GM12878 (cell line): ENCODE measurements around the gene SLC23A2. TPM values are rescaled to one million over a fixed set of nuclear protein-coding genes. Genes with fewer than 3 reads are reported as not detected.

Experiments
- ESRRA ChIP-seq: IDR thresholded peaks from 2 replicates; pipeline ENCODE4 v1.6.1; 2012; ENCODE audit warnings: mild to moderate bottlenecking, low read length, improper control_type of control experiment
- GATAD2B ChIP-seq: fragments of 450-650 bp; conservative IDR thresholded peaks from 2 replicates; pipeline ENCODE4 v1.6.1; 2017; ENCODE audit warnings: low read depth, mild to moderate bottlenecking, moderate library complexity
- MYC ChIP-seq: IDR thresholded peaks from 2 replicates; pipeline ENCODE4 v1.6.1; 2011; ENCODE audit warnings: mild to moderate bottlenecking, low read length, moderate library complexity, inconsistent platforms; ENCODE audit not compliant: insufficient read depth, insufficient replicate concordance, insufficient read length, severe bottlenecking
- SIN3A ChIP-seq: IDR thresholded peaks from 2 replicates; pipeline ENCODE4 v1.6.1; 2012; ENCODE audit warnings: low read depth, low read length, improper control_type of control experiment
- SIX5 ChIP-seq: IDR thresholded peaks from 2 replicates; pipeline ENCODE4 v1.6.1; 2011; ENCODE audit warnings: mild to moderate bottlenecking, low read depth, low read length, moderate library complexity; ENCODE audit not compliant: severe bottlenecking
- TARDBP ChIP-seq: IDR thresholded peaks from 2 replicates; pipeline ENCODE4 v1.6.1; 2016; ENCODE audit warnings: borderline replicate concordance
- polyA plus RNA-seq, 11 experiments: library from polyadenylated mRNA; depleted of rRNA in 4 of 11; unstranded in 6 of 11; stranded (reverse) in 5 of 11; fragments of >200 nt; fragmentation: Nextera tagmentation in 4 of 11; fragmentation: Illumina TruSeq in 1 of 11; extraction: Ambion mirVana in 4 of 11; extraction: Trizol in 1 of 11; gene quantifications; 1 replicate in 1 of 11; 2 replicates in 10 of 11; pipeline versions ENCODE4 v1.2.1 to v1.2.3, GENCODE V29; 2011 to 2016; ENCODE audit warnings: inconsistent platforms in 2 of 11, missing spikeins in 2 of 11, low read depth in 1 of 11
- total RNA-seq, 4 experiments: library from RNA; depleted of rRNA in 3 of 4; stranded (reverse); fragments of >200 nt in 3 of 4; fragmentation: Illumina TruSeq in 1 of 4; extraction: Trizol in 1 of 4; gene quantifications; 2 replicates each; pipeline versions ENCODE4 v1.2.1 to v1.2.3, GENCODE V29; 2013 to 2021
- TF ChIP-seq, protein P1 (sequence below): fragments of 450-650 bp; IDR thresholded peaks from 2 replicates; pipeline ENCODE4 v1.6.1; 2017; ENCODE audit warnings: antibody characterized with exemption, mild to moderate bottlenecking, moderate library complexity
- TF ChIP-seq, protein P2 (sequence below): fragments of 450-650 bp; IDR thresholded peaks from 2 replicates; pipeline ENCODE4 v1.6.1; 2017; ENCODE audit warnings: low read depth, mild to moderate bottlenecking, moderate library complexity
- TF ChIP-seq, protein P3 (sequence below): IDR thresholded peaks from 2 replicates; pipeline ENCODE4 v1.6.1; 2012; ENCODE audit warnings: improper control_type of control experiment, low read depth, low read length; ENCODE audit not compliant: insufficient replicate concordance

SLC23A2 gene
- total and polyA plus RNA-seq, 10 of the 15 experiments (the other 5 are each of a cell fraction or from before 2014, with no cell fraction given), result 4.4 to 56.1 (median 35.5) TPM

DNA sequence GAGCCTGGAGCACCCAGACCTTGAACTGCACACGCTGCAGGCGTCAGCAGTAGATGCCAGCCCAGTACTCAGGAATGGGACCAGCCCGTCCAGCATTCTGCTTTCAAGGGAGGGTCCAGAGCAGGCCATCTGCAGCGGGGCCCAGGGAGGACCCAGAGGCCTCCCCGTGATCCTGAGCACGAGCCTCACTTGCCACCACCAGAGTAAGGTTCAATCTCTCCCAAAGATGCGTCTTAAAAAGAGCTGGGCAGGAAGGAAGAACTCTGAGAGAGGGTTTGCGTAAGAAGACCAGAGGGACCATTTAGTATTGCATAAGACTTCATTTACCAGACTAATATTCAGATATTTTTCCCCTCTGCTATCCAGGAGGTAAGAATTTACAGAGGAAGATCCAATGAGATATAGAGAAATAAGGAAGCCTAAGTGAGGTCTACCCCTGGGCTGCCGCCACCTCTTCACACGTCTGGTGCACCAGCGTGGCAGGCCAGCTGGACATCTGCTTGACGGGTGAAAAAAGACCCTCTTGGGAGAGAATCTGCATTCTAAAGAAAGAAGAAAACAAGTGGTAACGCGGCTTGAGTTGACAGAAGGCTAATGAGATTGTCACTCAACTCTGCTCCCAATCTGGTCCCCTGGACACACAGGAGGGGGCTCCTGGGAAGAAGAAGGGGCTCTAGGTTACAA, 172.3 kb downstream of the SLC23A2 start (continued):
- TF ChIP-seq ESRRA (no peak), GATAD2B (no peak), TARDBP (no peak), MYC (no peak), SIX5 (no peak), SIN3A (no peak)
- TF ChIP-seq, protein P1, sequence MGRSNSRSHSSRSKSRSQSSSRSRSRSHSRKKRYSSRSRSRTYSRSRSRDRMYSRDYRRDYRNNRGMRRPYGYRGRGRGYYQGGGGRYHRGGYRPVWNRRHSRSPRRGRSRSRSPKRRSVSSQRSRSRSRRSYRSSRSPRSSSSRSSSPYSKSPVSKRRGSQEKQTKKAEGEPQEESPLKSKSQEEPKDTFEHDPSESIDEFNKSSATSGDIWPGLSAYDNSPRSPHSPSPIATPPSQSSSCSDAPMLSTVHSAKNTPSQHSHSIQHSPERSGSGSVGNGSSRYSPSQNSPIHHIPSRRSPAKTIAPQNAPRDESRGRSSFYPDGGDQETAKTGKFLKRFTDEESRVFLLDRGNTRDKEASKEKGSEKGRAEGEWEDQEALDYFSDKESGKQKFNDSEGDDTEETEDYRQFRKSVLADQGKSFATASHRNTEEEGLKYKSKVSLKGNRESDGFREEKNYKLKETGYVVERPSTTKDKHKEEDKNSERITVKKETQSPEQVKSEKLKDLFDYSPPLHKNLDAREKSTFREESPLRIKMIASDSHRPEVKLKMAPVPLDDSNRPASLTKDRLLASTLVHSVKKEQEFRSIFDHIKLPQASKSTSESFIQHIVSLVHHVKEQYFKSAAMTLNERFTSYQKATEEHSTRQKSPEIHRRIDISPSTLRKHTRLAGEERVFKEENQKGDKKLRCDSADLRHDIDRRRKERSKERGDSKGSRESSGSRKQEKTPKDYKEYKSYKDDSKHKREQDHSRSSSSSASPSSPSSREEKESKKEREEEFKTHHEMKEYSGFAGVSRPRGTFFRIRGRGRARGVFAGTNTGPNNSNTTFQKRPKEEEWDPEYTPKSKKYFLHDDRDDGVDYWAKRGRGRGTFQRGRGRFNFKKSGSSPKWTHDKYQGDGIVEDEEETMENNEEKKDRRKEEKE, result no peak
- TF ChIP-seq, protein P2, sequence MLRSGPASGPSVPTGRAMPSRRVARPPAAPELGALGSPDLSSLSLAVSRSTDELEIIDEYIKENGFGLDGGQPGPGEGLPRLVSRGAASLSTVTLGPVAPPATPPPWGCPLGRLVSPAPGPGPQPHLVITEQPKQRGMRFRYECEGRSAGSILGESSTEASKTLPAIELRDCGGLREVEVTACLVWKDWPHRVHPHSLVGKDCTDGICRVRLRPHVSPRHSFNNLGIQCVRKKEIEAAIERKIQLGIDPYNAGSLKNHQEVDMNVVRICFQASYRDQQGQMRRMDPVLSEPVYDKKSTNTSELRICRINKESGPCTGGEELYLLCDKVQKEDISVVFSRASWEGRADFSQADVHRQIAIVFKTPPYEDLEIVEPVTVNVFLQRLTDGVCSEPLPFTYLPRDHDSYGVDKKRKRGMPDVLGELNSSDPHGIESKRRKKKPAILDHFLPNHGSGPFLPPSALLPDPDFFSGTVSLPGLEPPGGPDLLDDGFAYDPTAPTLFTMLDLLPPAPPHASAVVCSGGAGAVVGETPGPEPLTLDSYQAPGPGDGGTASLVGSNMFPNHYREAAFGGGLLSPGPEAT, result no peak
- TF ChIP-seq, protein P3, sequence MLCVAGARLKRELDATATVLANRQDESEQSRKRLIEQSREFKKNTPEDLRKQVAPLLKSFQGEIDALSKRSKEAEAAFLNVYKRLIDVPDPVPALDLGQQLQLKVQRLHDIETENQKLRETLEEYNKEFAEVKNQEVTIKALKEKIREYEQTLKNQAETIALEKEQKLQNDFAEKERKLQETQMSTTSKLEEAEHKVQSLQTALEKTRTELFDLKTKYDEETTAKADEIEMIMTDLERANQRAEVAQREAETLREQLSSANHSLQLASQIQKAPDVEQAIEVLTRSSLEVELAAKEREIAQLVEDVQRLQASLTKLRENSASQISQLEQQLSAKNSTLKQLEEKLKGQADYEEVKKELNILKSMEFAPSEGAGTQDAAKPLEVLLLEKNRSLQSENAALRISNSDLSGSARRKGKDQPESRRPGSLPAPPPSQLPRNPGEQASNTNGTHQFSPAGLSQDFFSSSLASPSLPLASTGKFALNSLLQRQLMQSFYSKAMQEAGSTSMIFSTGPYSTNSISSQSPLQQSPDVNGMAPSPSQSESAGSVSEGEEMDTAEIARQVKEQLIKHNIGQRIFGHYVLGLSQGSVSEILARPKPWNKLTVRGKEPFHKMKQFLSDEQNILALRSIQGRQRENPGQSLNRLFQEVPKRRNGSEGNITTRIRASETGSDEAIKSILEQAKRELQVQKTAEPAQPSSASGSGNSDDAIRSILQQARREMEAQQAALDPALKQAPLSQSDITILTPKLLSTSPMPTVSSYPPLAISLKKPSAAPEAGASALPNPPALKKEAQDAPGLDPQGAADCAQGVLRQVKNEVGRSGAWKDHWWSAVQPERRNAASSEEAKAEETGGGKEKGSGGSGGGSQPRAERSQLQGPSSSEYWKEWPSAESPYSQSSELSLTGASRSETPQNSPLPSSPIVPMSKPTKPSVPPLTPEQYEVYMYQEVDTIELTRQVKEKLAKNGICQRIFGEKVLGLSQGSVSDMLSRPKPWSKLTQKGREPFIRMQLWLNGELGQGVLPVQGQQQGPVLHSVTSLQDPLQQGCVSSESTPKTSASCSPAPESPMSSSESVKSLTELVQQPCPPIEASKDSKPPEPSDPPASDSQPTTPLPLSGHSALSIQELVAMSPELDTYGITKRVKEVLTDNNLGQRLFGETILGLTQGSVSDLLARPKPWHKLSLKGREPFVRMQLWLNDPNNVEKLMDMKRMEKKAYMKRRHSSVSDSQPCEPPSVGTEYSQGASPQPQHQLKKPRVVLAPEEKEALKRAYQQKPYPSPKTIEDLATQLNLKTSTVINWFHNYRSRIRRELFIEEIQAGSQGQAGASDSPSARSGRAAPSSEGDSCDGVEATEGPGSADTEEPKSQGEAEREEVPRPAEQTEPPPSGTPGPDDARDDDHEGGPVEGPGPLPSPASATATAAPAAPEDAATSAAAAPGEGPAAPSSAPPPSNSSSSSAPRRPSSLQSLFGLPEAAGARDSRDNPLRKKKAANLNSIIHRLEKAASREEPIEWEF, result no peak
- TF ChIP-seq, all 136 proteins: peak for 0
